Prostate gland (tissue), 2 donors: Measurements from ENCODE around the gene FHL1. TPM values are rescaled to one million over a fixed set of nuclear protein-coding genes. Genes with fewer than 3 reads are reported as not detected.

ENCODE experiments used
- DNase-seq: peaks from one replicate; pipeline ENCODE4 v3.0.0-alpha.2; 2019; ENCODE audit warnings: low spot score
- H3K27ac ChIP-seq, 2 donors: fragments of 200-600 bp; sonication (generic); 2 replicates each; pipeline ENCODE4 v1.5.1; 2017 to 2019
- H3K27me3 ChIP-seq: fragments of 200-600 bp; sonication (generic); replicated peaks from 2 replicates; pipeline ENCODE4 v1.5.1; 2019; ENCODE audit not compliant: insufficient read depth
- H3K36me3 ChIP-seq, 2 donors: fragments of 200-600 bp; sonication (generic); 1 replicate in 1 of 2; 2 replicates in 1 of 2; pipeline versions ENCODE4 v1.5.1 to v1.8.1; 2017 to 2019
- H3K4me1 ChIP-seq: fragments of 200-600 bp; sonication (generic); replicated peaks from 2 replicates; pipeline ENCODE4 v1.5.1; 2019
- H3K4me3 ChIP-seq, 2 donors: fragments of 200-600 bp; sonication (generic); 2 replicates each; pipeline ENCODE4 v1.5.1; 2017 to 2019
- H3K9me3 ChIP-seq: fragments of 200-600 bp; sonication (generic); 2 replicates; pipeline ENCODE4 v1.5.1; 2017
- POLR2A ChIP-seq: fragments of 450-650 bp; IDR thresholded peaks from one replicate; pipeline ENCODE4 v1.6.1; 2016; ENCODE audit warnings: antibody characterized with exemption, mild to moderate bottlenecking
- POLR2AphosphoS5 ChIP-seq: sonication (generic); formaldehyde crosslinking; IDR thresholded peaks from one replicate; pipeline ENCODE4 v1.6.1; 2017; ENCODE audit warnings: antibody characterized with exemption
- WGBS: methylation state at CpG from one replicate; pipeline ENCODE4 v1.1.5; 2018; 5-methylcytosine and 5-hydroxymethylcytosine counted together
- intact Hi-C: fragments of 100-400 bp; cut with DNase I; formaldehyde crosslinking; loops from one replicate; pipeline ENCODE4 v1.14.2; 2022
- total RNA-seq, 2 donors: library from RNA; depleted of rRNA; stranded (reverse); fragments of >200 nt; gene quantifications; one replicate each; pipeline ENCODE4 v1.1.0, GENCODE V29; 2016
- TF ChIP-seq, protein P1 (sequence below), 4 experiments: fragments of 200-600 bp in 2 of 4; fragments of 450-650 bp in 2 of 4; sonication (generic) in 2 of 4; IDR thresholded peaks; 1 replicate in 3 of 4; 2 replicates in 1 of 4; pipeline ENCODE4 v1.5.1; 2016 to 2019; ENCODE audit warnings: antibody characterized with exemption in 4 of 4, mild to moderate bottlenecking in 2 of 4, moderate library complexity in 2 of 4

FHL1 gene
- total RNA-seq, 2 donors from 2014 or later: 246 to 296 TPM

- Histone ChIP-seq H3K4me3 (peak overlapping the region; percentile 43 to 46), H3K4me1 (no peaks in the 10 kb centered on the region), H3K27ac (peak overlapping the region in 1 of 2 donors; percentile 39), H3K36me3 (no peaks in the 10 kb centered on the region), H3K27me3 (no peaks in the 10 kb centered on the region), H3K9me3 (no peaks in the 10 kb centered on the region)
- intact Hi-C loops: no loop called here
- 2% methylated on average over 28 of the region's 59 CpGs for WGBS
- TF ChIP-seq POLR2AphosphoS5 (no peak), POLR2A (no peak)
- TF ChIP-seq, protein P1, sequence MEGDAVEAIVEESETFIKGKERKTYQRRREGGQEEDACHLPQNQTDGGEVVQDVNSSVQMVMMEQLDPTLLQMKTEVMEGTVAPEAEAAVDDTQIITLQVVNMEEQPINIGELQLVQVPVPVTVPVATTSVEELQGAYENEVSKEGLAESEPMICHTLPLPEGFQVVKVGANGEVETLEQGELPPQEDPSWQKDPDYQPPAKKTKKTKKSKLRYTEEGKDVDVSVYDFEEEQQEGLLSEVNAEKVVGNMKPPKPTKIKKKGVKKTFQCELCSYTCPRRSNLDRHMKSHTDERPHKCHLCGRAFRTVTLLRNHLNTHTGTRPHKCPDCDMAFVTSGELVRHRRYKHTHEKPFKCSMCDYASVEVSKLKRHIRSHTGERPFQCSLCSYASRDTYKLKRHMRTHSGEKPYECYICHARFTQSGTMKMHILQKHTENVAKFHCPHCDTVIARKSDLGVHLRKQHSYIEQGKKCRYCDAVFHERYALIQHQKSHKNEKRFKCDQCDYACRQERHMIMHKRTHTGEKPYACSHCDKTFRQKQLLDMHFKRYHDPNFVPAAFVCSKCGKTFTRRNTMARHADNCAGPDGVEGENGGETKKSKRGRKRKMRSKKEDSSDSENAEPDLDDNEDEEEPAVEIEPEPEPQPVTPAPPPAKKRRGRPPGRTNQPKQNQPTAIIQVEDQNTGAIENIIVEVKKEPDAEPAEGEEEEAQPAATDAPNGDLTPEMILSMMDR (IDR thresholded peaks at IDR 0.05): no peak
- DNase-seq: no peak
These were observed 569 bp upstream of the FHL1 start for GRCh38 chrX:136146614-136147314.

GRCh38 chrX:136147976-136148375 is 643 bp downstream of the FHL1 start:
- Histone ChIP-seq H3K4me3 (peak overlapping the region; percentile 43 to 46), H3K27ac (peak overlapping the region; percentile 48 to 54), H3K9me3 (no peaks in the 10 kb centered on the region), H3K27me3 (no peaks in the 10 kb centered on the region), H3K36me3 (no peaks in the 10 kb centered on the region), H3K4me1 (no peaks in the 10 kb centered on the region)
- no peak for TF ChIP-seq POLR2AphosphoS5
- TF ChIP-seq, protein P1 (IDR thresholded peaks at IDR 0.05): no peak
- no peak for TF ChIP-seq POLR2A
- intact Hi-C loops: no loop called here
- DNase-seq: no peak
- 16% methylated on average over 10 of the region's 17 CpGs for WGBS

DNA sequence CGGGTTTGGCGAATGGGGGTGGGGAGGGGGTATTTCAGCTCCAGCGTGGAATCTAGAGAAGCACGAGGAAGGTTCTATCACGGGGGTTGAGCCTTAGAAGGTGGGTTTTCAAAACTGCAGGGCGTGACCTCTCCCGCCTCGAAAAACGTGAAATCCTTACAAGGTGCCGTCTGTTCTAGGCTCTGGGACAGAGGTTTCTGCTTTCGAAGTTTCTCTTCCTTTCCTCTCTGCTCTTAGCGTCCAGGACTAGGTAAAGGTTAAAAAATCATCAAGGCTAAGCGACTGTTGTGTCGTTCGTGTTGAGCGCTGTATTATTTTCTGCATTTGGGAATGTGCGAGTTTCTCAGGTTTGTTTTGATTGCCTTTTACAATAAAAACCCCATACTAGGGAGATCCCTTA is 1.1 kb downstream of the FHL1 start:
- 45% methylated on average over 13 of the region's 17 CpGs for WGBS
- no peak for DNase-seq
- Histone ChIP-seq H3K27me3 (no peaks in the 10 kb centered on the region), H3K4me3 (peak overlapping the region; percentile 43 to 46), H3K4me1 (no peaks in the 10 kb centered on the region), H3K9me3 (no peaks in the 10 kb centered on the region), H3K27ac (peak overlapping the region in 1 of 2 donors; percentile 48), H3K36me3 (no peaks in the 10 kb centered on the region)
- intact Hi-C loops: no loop called here
- no peak for TF ChIP-seq POLR2AphosphoS5
- TF ChIP-seq, protein P1 (IDR thresholded peaks at IDR 0.05): no peak
- no peak for TF ChIP-seq POLR2A

- no peak overlapping the region for H3K27ac ChIP-seq
- no peak for TF ChIP-seq POLR2A
- no peak for TF ChIP-seq POLR2AphosphoS5
- TF ChIP-seq, protein P1 (IDR thresholded peaks at IDR 0.05): no peak
- 63% methylated on average over 5 of the region's 5 CpGs for WGBS
These were observed 7.7 kb downstream of the FHL1 start for GRCh38 chrX:136154998-136155397.

DNA sequence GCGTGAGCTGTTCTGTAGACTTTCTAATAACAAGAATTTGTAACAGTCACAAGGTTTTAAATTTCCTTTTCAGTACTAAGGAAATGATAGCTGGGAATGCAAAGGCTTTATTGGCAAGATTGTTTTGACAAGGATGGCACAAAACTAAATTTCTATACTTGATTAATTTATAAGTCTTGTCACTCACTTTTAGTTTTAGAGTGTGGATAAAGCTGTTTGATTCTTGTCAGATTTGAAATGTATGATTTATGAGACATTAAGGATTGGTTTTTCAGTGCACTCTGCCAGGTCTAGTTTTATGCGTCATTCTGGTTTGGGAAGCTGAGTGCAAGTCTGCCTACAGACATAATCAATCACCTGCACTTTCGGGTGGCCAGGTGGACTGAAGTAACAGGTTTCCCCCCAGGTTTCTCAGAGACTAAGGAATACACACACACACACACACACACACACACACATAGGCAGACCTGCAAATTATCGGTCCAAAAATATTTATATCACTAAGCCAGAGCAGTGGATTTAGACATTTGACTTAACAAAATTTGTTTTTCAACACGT is 9.3 kb downstream of the FHL1 start:
- Histone ChIP-seq H3K9me3 (no peaks in the 10 kb centered on the region), H3K4me3 (no peak overlapping the region), H3K27me3 (no peaks in the 10 kb centered on the region), H3K36me3 (no peaks in the 10 kb centered on the region), H3K4me1 (no peaks in the 10 kb centered on the region), H3K27ac (no peak overlapping the region)
- TF ChIP-seq POLR2AphosphoS5 (no peak), POLR2A (no peak)
- TF ChIP-seq, protein P1 (IDR thresholded peaks at IDR 0.05): no peak
- intact Hi-C loops: no loop called here
- 71% methylated on average over 5 of the region's 5 CpGs for WGBS
- no peak for DNase-seq

More at GRCh38 chrX:136154998-136155397, 7.7 kb downstream of the FHL1 start:
- no peaks in the 10 kb centered on the region for H3K27me3 ChIP-seq
- H3K4me3 ChIP-seq: no peak overlapping the region
- intact Hi-C loops: no loop called here
- no peaks in the 10 kb centered on the region for H3K9me3 ChIP-seq
- DNase-seq: no peak
- no peaks in the 10 kb centered on the region for H3K4me1 ChIP-seq
- H3K36me3 ChIP-seq: no peaks in the 10 kb centered on the region
